HepG2 (cell line): ENCODE measurements around the gene ADAMTS8. TPM values are rescaled to one million over a fixed set of nuclear protein-coding genes. Genes with fewer than 3 reads are reported as not detected.

Experiments
- ATAC-seq: fragments of 200-7000 bp; cut with Tn5 transposase; 3 replicates; pipeline ENCODE4 v1.9.1; 2020; ENCODE audit warnings: mild to moderate bottlenecking, moderate library complexity
- BruUV-seq: library from RNA; stranded (reverse); fragments of 400-500 nt; replicated peaks from 2 replicates; lab custom pipeline; 2021; lab: Mats Ljungman, UMichigan
- CTCF ChIA-PET: fragments of 300-600 bp; formaldehyde crosslinking; extraction: SDS; loops from one replicate; lab custom pipeline; 2021; ENCODE audit warnings: low total read pairs, inconsistent platforms, low intra/inter-chr PET ratio; lab: Yijun Ruan, JAX
- POLR2A ChIA-PET: fragments of 350-600 bp; sonication (Branson Sonifier 250); formaldehyde crosslinking; loops from one replicate; lab custom pipeline; 2020; ENCODE audit warnings: antibody characterized with exemption, inconsistent platforms; lab: Yijun Ruan, JAX
- DNase-seq: peaks from one replicate; pipeline ENCODE4 v3.0.0-alpha.2; 2015; ENCODE audit warnings: low spot score
- FAIRE-seq: peaks from 3 replicates; lab custom pipeline; 2011; peaks lifted over from hg19 to GRCh38; lab: Jason Lieb, UNC
- H2AFZ ChIP-seq: one replicate; pipeline ENCODE4 v1.6.1; 2011; ENCODE audit warnings: low read length, inconsistent platforms
- H3K27ac ChIP-seq: fragments of 300-600 bp; 3 replicates; pipeline ENCODE4 v1.8.0; 2011; ENCODE audit warnings: mixed run types, mild to moderate bottlenecking, mixed read lengths, low read length, inconsistent platforms; ENCODE audit not compliant: insufficient read depth; ENCODE audit errors: extremely low read length
- H3K27me3 ChIP-seq, 2 experiments: fragments of 200-600 bp in 1 of 2; 2 replicates in 1 of 2; 3 replicates in 1 of 2; pipeline versions ENCODE4 v1.6.0 to v1.8.0; 2011; ENCODE audit warnings: low read length in 2 of 2, mild to moderate bottlenecking in 2 of 2, moderate library complexity in 2 of 2, inconsistent platforms in 1 of 2; ENCODE audit not compliant: insufficient read depth in 2 of 2, control insufficient read depth in 1 of 2
- H3K36me3 ChIP-seq, 2 experiments: fragments of 200-600 bp in 1 of 2; replicated peaks in 1 of 2; 2 replicates in 1 of 2; 3 replicates in 1 of 2; pipeline versions ENCODE4 v1.5.1 to v1.8.0; 2011; ENCODE audit warnings: low read length in 2 of 2, inconsistent platforms in 1 of 2; ENCODE audit not compliant: insufficient read depth in 2 of 2, control insufficient read depth in 1 of 2
- H3K4me1 ChIP-seq: 2 replicates; pipeline ENCODE4 v1.5.1; 2012; ENCODE audit warnings: low read length, inconsistent platforms; ENCODE audit not compliant: insufficient read depth
- H3K4me2 ChIP-seq: 2 replicates; pipeline ENCODE4 v1.6.0; 2011; ENCODE audit warnings: low read depth, low read length, inconsistent platforms
- H3K4me3 ChIP-seq, 3 experiments: fragments of 200-600 bp in 1 of 3; sonication (generic), shearing (Covaris generic) in 1 of 3; replicated peaks in 1 of 3; 2 replicates each; pipeline ENCODE4 v1.5.1; 2011 to 2016; ENCODE audit warnings: low read length in 3 of 3, inconsistent platforms in 2 of 3, low read depth in 2 of 3, mild to moderate bottlenecking in 2 of 3, control low read depth in 1 of 3, mixed read lengths in 1 of 3; ENCODE audit not compliant: insufficient read depth in 1 of 3
- H3K79me2 ChIP-seq: one replicate; pipeline ENCODE4 v1.6.1; 2011; ENCODE audit warnings: low read length, inconsistent platforms; ENCODE audit not compliant: insufficient read depth
- H3K9ac ChIP-seq: 2 replicates; pipeline ENCODE4 v1.6.0; 2011; ENCODE audit warnings: mild to moderate bottlenecking, low read depth, low read length, inconsistent platforms; ENCODE audit not compliant: insufficient read depth
- H3K9me3 ChIP-seq: 2 replicates; pipeline ENCODE4 v1.5.1; 2012; ENCODE audit warnings: mild to moderate bottlenecking, low read length
- H4K20me1 ChIP-seq: 2 replicates; pipeline ENCODE4 v1.6.0; 2011; ENCODE audit warnings: inconsistent platforms, mild to moderate bottlenecking, low read length, moderate library complexity; ENCODE audit not compliant: insufficient read depth
- CREM ChIP-seq, 2 experiments: sonication (generic) in 1 of 2; formaldehyde crosslinking in 1 of 2; IDR thresholded peaks; 2 replicates each; pipeline versions ENCODE4 v1.4.0 to v1.6.1; 2016 to 2020; ENCODE audit warnings: antibody characterized with exemption in 1 of 2, mild to moderate bottlenecking in 1 of 2, missing genetic modification reagents in 1 of 2
- ELF4 ChIP-seq: sonication (generic); formaldehyde crosslinking; IDR thresholded peaks from 2 replicates; pipeline ENCODE4 v1.5.0; 2020; ENCODE audit warnings: missing genetic modification reagents, mild to moderate bottlenecking, moderate library complexity, borderline replicate concordance
- ETV6 ChIP-seq: sonication (generic); formaldehyde crosslinking; conservative IDR thresholded peaks from 2 replicates; pipeline ENCODE4 v1.4.0; 2020; ENCODE audit warnings: missing genetic modification reagents
- FOSL2 ChIP-seq: sonication (generic); formaldehyde crosslinking; IDR thresholded peaks from 2 replicates; pipeline ENCODE4 v1.4.0; 2020; ENCODE audit warnings: missing genetic modification reagents
- GRHL1 ChIP-seq: sonication (generic); formaldehyde crosslinking; conservative IDR thresholded peaks from 2 replicates; pipeline ENCODE4 v1.8.0; 2022; ENCODE audit warnings: missing genetic modification reagents
- HNF1B ChIP-seq: sonication (generic); formaldehyde crosslinking; IDR thresholded peaks from 2 replicates; pipeline ENCODE4 v1.5.1; 2020; ENCODE audit warnings: mild to moderate bottlenecking, moderate library complexity, missing genetic modification reagents
- MAX ChIP-seq: IDR thresholded peaks from 2 replicates; pipeline ENCODE4 v1.6.1; 2012; ENCODE audit warnings: inconsistent platforms
- MXD1 ChIP-seq: sonication (generic); formaldehyde crosslinking; IDR thresholded peaks from 2 replicates; pipeline ENCODE4 v1.4.0; 2020; ENCODE audit warnings: mild to moderate bottlenecking, missing genetic modification reagents
- REL ChIP-seq: sonication (generic); formaldehyde crosslinking; conservative IDR thresholded peaks from 2 replicates; pipeline ENCODE4 v1.8.0; 2022; ENCODE audit warnings: mild to moderate bottlenecking, missing genetic modification reagents, moderate library complexity
- XRCC5 ChIP-seq: fragments of 200-400 bp; formaldehyde crosslinking; optimal IDR thresholded peaks from 2 replicates; pipeline ENCODE3; 2017; ENCODE audit warnings: mild to moderate bottlenecking, low read length
- ZMYM3 ChIP-seq: sonication (generic); formaldehyde crosslinking; IDR thresholded peaks from 2 replicates; pipeline ENCODE4 v1.5.1; 2020; ENCODE audit warnings: mild to moderate bottlenecking, missing genetic modification reagents
- ZNF234 ChIP-seq: sonication (generic); formaldehyde crosslinking; conservative IDR thresholded peaks from 2 replicates; pipeline ENCODE4 v1.5.1; 2020; ENCODE audit warnings: mild to moderate bottlenecking, missing genetic modification reagents
- ZNF326 ChIP-seq: sonication (generic); formaldehyde crosslinking; IDR thresholded peaks from 2 replicates; pipeline ENCODE4 v1.4.0; 2020; ENCODE audit warnings: missing genetic modification reagents, borderline replicate concordance
- ZNF441 ChIP-seq: sonication (generic); formaldehyde crosslinking; IDR thresholded peaks from 2 replicates; pipeline ENCODE4 v1.7.0; 2021; ENCODE audit warnings: missing genetic modification reagents, borderline replicate concordance
- ZNF547 ChIP-seq: sonication (generic); formaldehyde crosslinking; IDR thresholded peaks from 2 replicates; pipeline ENCODE4 v1.5.1; 2020; ENCODE audit warnings: mild to moderate bottlenecking, missing genetic modification reagents
- ZNF550 ChIP-seq: sonication (generic); formaldehyde crosslinking; IDR thresholded peaks from 2 replicates; pipeline ENCODE4 v1.4.0; 2020; ENCODE audit warnings: mild to moderate bottlenecking, missing genetic modification reagents, borderline replicate concordance
- WGBS: methylation state at CpG from one replicate; pipeline ENCODE4 v1.1.6; 2017; ENCODE audit warnings: low lambda C conversion rate; 5-methylcytosine and 5-hydroxymethylcytosine counted together
- in situ Hi-C: cut with HindIII; loops from 2 replicates; pipeline ENCODE4 v1.10.0; 2017; ENCODE audit warnings: low pct_unique_long_range_greater_than_20kb; ENCODE audit not compliant: extremely low pct_ligation_motif_present
- intact Hi-C: fragments of 100-400 bp; cut with micrococcal nuclease; formaldehyde crosslinking; loops from one replicate; pipeline ENCODE4 v1.10.0; 2022; ENCODE audit not compliant: unreplicated experiment
- polyA plus RNA-seq, 8 experiments: library from polyadenylated mRNA; depleted of rRNA in 3 of 8; stranded (reverse) in 7 of 8; unstranded in 1 of 8; fragments of >200 nt; fragmentation: Illumina TruSeq in 4 of 8; extraction: Trizol in 4 of 8; gene quantifications; 2 replicates each; pipeline versions ENCODE4 v1.2.1 to v1.2.3, GENCODE V29; 2011 to 2016; ENCODE audit warnings: low read depth in 4 of 8, missing spikeins in 1 of 8, mixed read lengths in 1 of 8; ENCODE audit not compliant: insufficient read depth in 1 of 8
- total RNA-seq, 5 experiments: library from RNA; depleted of rRNA; stranded (reverse); fragments of >200 nt; fragmentation: Illumina TruSeq; extraction: Trizol; gene quantifications; 2 replicates each; pipeline ENCODE4 v1.2.3, GENCODE V29; 2016; ENCODE audit warnings: low read depth in 1 of 5

ADAMTS8 gene
- total and polyA plus RNA-seq, 2 of the 13 experiments (the other 11 are each of a cell fraction or from before 2014, with no cell fraction given): not detected

GRCh38 chr11:130473795-130474377, 45.5 kb upstream of the ADAMTS8 start:
- Histone ChIP-seq H3K36me3 (no peaks in the 10 kb centered on the region), H3K9me3 (no peaks in the 10 kb centered on the region), H3K4me1 (no peaks in the 10 kb centered on the region), H2AFZ (no peak overlapping the region), H3K27ac (no peak overlapping the region), H4K20me1 (no peaks in the 10 kb centered on the region), H3K9ac (no peak overlapping the region), H3K79me2 (no peaks in the 10 kb centered on the region), H3K27me3 (peaks cover 4 to 26% of the 10 kb centered on the region in 2 experiments; a peak in 4 of 5 replicates), H3K4me3 (no peak overlapping the region), H3K4me2 (no peak overlapping the region)
- ChIA-PET CTCF (no interaction called here), POLR2A (no interaction called here)
- intact Hi-C loops (no loop called here), in situ Hi-C loops (no loop called here)
- DNase-seq (no peak), ATAC-seq (no peak), FAIRE-seq (no peak)
- TF ChIP-seq ETV6 (CRISPR knock-in tag): no peak
- TF ChIP-seq ZNF234: no peak
- TF ChIP-seq REL (CRISPR knock-in tag): no peak
- no peak for TF ChIP-seq ZNF441 (CRISPR knock-in tag)
- TF ChIP-seq ZNF326: no peak
- TF ChIP-seq ZMYM3 (CRISPR knock-in tag): no peak
- no peak for TF ChIP-seq ELF4
- no peak for TF ChIP-seq MXD1 (CRISPR knock-in tag)
- no peak for TF ChIP-seq FOSL2
- TF ChIP-seq MAX: no peak
- TF ChIP-seq CREM (IDR thresholded peaks at IDR 0.05): no peak
- TF ChIP-seq CREM (CRISPR knock-in tag; IDR thresholded peaks at IDR 0.05): no peak
- TF ChIP-seq HNF1B (CRISPR knock-in tag): no peak
- no peak for TF ChIP-seq ZNF547 (CRISPR knock-in tag)
- TF ChIP-seq ZNF550: no peak
- no peak for TF ChIP-seq GRHL1 (CRISPR knock-in tag)
- TF ChIP-seq XRCC5: no peak
- WGBS: no CpG with 5 or more reads among the region's 21 CpGs
- no TSS peak for BruUV-seq
